ENCODE data around the gene COL15A1.

COL15A1 gene

GRCh38 chr9:98943682-98944056 is at the start of gene COL15A1:
Gene COL15A1 (plus strand): TSS chr9:98943907. CDS start chr9:98944062, 155 bp downstream.
- no peak within 1 kb of the TSS for H3K27ac ChIP-seq
- TF ChIP-seq CTCF (IDR thresholded peaks at IDR 0.05) (no peak), ZFX (IDR thresholded peaks at IDR 0.05; ENCODE audit: borderline replicate concordance) (no peak)

GRCh38 chr9:98894171-98894570 is 49.5 kb upstream of the COL15A1 start:
- H3K27ac ChIP-seq = no peak overlapping the region
- TF ChIP-seq ZFX (IDR thresholded peaks at IDR 0.05; ENCODE audit: borderline replicate concordance) (no peak), CTCF (IDR thresholded peaks at IDR 0.05) (no peak)

- TF ChIP-seq ZFX (IDR thresholded peaks at IDR 0.05; ENCODE audit: borderline replicate concordance) (no peak), CTCF (IDR thresholded peaks at IDR 0.05) (no peak)
- H3K27ac ChIP-seq = no peak overlapping the region
These were observed 48.9 kb upstream of the COL15A1 start for GRCh38 chr9:98894761-98895160.

GRCh38 chr9:98896632-98897031 is 47.1 kb upstream of the COL15A1 start:
- no peak overlapping the region for H3K27ac ChIP-seq
- TF ChIP-seq CTCF (IDR thresholded peaks at IDR 0.05) (no peak), ZFX (IDR thresholded peaks at IDR 0.05; ENCODE audit: borderline replicate concordance) (no peak)

- TF ChIP-seq ZFX (IDR thresholded peaks at IDR 0.05; ENCODE audit: borderline replicate concordance) (no peak), CTCF (IDR thresholded peaks at IDR 0.05) (no peak)
These were observed 46.0 kb upstream of the COL15A1 start for GRCh38 chr9:98897745-98898144.

GRCh38 chr9:98899408-98900056 is 44.2 kb upstream of the COL15A1 start:
- no peak overlapping the region for H3K27ac ChIP-seq
- TF ChIP-seq ZFX (IDR thresholded peaks at IDR 0.05; ENCODE audit: borderline replicate concordance) (no peak), CTCF (IDR thresholded peaks at IDR 0.05) (no peak)

More at GRCh38 chr9:98897745-98898144, 46.0 kb upstream of the COL15A1 start:
- no peak overlapping the region for H3K27ac ChIP-seq

- TF ChIP-seq ZFX (IDR thresholded peaks at IDR 0.05; ENCODE audit: borderline replicate concordance) (no peak), CTCF (IDR thresholded peaks at IDR 0.05) (no peak)
These were observed 43.5 kb upstream of the COL15A1 start for GRCh38 chr9:98900244-98900643.

More at GRCh38 chr9:98900244-98900643, 43.5 kb upstream of the COL15A1 start:
- no peak overlapping the region for H3K27ac ChIP-seq
